ENCODE measurements around the gene SEMG1.

SEMG1 gene, protein sequence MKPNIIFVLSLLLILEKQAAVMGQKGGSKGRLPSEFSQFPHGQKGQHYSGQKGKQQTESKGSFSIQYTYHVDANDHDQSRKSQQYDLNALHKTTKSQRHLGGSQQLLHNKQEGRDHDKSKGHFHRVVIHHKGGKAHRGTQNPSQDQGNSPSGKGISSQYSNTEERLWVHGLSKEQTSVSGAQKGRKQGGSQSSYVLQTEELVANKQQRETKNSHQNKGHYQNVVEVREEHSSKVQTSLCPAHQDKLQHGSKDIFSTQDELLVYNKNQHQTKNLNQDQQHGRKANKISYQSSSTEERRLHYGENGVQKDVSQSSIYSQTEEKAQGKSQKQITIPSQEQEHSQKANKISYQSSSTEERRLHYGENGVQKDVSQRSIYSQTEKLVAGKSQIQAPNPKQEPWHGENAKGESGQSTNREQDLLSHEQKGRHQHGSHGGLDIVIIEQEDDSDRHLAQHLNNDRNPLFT

DNA sequence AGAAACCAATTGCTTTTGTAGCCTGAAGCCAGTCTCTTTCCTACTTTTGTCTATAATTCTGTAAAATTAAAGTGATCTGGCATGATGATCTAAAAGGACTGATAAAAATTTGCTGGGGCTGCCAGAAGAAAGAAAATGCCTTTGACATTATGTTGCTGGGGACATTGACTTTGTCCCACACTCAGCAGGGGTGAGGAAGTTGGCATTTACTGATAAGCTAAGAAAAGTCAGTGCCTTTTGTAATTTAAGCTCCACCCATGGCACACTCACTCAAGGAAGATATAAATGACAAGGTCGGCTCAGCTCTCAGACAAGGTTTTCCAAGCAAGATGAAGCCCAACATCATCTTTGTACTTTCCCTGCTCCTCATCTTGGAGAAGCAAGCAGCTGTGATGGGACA, at the start of gene SEMG1:
Gene SEMG1, plus strand, starts transcription at position 309 of the 400 bp plus-strand sequence. Its CDS starts 21 bp downstream, at position 330.
- no peak for DNase-seq

DNA sequence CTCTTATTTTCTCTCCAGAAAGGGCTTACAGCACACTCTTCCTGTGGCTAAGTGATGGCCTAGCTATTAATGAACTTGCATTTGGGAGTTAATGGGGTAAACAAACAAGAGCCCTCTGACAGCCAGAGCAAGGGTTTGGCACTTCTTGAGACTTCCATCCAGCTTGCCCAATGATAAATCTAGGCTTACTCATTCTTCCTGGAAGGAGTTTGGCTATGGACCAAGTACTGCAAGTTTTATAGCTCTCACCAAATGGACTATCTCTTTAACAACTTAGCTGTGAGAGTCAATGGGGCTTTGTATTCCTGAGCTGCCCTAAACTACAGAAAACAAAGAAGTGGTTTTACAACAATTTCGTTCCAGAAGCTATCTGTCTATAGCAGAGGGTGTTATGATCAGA, 48.9 kb upstream of the SEMG1 start:
- DNase-seq: no peak

DNA sequence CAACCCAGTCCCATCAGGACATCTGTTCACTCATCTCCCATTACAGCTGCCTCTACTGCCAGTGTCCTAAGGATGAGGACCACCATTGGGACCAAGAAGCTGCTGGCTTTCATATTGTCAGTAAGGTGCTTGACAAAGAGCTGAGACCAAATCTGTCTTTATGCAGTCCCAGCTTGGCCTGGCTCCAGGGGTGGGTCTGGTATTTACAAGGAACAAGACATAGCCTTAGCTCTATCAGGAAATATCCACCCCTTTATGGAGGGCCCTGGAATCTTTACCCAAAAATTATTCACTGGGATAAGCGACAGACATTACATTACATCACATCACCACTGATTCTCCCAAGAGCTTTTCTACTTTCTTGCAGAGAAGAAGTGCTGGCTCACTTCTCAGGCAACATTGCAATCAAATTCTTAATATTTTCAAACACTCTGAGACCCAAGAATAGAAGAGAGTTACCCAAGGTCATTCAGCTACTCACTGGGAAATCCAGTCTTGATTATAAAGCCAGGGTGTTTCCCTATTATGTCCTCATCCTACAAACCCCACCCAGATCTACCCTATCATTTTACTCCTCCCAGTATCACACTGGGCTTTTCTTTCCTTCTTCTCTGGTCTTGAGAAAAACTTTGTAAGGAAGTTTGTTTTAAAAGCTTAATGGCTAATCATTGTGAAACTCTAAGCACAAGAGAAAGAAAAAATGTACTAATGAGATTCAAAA, 43.6 kb upstream of the SEMG1 start:
- DNase-seq: no peak

DNA sequence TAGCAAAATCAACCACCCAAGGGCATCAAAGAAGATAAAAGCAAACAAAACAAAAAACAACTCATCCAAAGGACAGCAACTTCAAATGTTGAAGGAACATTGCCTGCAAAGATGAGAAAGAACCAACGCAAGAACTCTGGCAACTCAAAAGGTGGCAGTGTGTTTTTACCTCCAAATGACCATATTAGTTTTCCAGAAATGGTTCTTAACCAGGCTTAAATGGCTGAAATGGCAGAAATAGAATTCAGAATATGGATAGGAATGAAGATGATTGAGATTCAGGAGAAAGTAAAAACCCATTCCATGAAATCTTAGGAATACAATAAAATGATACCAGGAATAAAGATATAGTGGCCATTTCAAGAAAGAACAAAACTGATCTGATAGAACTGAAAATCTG, 41.9 kb upstream of the SEMG1 start:
- no peak for DNase-seq

DNA sequence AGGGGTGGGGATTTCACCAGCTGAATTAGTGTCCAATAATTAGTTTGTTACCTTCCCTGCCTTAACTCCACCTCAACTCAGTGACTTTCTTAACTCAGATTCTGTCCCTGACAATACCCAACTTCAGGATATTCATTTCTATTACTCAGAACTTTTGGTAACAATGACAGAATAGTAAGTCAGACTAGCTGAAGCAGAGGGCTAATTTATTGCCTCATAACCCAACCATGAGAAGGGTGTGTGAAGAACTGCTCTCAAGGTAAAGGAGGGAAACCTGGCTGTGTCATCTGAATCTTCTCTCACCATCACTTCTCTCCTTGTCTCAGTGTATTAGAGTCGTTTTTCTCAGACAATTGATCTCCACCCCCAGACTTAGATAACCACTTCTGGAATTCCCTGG, 33.3 kb upstream of the SEMG1 start:
- no peak for DNase-seq

DNA sequence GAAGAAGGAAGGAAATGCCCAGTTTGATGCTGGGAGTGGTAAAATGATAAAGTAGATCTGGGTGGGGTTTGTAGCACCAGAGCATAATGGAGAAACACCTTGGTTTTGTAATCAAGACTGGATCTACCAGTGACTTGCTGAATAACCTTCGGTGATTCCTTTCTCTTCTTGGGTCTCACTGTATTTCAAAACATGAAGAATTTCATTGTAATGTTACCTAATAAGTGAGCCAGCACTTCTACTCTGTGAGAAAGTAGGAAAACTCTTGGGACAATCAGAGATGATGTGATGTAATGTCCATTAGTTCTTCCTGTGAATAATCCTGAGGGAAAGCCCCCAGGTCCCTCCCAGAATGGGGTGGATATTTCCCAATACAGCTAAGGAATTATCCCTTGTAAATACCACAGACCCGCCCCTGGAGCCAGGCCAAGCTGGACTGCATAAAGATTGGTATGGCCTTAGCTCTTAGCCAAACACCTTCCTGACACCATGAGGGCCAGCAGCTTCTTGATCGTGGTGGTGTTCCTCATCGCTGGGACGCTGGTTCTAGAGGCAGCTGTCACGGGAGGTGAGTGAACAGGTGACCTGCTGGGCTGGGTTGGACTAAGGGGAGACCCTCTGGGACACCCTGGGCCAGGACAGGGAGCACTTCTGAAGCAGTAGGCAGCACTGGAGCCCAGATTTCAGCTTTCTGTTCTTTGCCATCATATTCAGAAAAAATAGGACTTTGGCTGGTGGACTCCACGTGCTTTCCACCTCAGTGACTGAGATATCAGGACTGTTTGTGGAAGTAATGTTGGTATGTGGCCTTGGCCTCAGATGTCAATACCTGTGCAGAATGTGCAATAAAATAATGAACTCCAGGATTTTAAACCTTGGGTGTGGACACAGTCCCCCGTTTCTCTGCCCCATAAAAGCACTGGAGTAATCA, 32.1 kb upstream of the SEMG1 start, which contains the start of gene PI3:
Gene PI3, plus strand, starts transcription at position 469 of the 931 bp plus-strand sequence. Its CDS starts 21 bp downstream, at position 490.
- no peak for DNase-seq

DNA sequence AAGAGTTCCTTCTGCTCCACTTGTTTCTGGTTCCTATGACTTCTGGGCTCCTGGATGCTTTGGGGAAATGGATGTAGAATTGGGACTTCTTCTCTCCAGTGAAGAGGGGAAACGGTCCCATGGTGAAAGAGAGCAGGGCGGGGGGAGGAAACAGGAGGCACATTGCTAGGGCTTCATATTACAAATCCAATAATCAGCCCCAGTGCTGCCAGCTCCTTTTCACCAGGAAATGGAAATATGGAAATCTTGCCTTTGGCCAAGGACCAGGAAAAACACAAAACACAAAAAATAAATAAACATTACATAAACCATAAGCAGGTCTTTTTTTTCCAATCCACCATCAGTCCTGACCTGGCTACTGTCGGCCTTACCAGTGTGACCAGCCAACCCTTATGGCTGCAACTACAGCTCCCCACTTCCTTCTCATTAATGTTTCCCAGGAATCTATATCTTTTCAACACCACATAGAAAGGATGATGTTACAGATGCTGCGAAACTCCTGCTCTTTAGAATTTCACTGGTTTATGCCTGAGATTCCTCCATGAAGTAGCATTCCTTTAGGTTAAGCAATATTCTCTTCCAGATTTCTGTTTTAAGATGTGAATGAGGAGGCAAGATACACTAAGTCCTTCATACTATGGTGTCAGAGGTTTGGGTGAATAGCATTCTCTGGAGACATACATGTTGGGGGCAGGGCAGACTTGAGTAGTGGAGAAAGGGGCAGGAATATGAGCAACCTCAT, 30.1 kb upstream of the SEMG1 start:
- no peak for DNase-seq

DNA sequence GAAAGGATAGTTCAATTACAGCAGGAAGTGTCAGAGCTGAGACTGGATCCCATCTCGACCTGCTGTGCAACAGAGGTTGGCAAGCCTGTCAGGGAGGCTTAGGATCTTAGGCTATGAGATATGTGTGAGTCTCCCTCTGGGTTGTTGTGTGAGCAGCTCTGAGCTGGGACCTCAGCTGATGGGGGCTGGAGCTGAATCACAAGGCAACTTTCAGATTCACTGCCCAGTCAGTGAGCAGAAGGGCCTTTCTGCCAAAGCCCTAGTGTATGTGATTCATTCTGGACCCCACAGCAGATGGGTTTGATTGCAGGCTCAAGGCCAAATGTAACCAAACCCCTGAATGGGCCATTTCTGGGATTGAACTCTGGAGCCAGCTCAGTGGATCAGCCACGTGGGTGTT, 27.7 kb upstream of the SEMG1 start:
- no peak for DNase-seq

DNA sequence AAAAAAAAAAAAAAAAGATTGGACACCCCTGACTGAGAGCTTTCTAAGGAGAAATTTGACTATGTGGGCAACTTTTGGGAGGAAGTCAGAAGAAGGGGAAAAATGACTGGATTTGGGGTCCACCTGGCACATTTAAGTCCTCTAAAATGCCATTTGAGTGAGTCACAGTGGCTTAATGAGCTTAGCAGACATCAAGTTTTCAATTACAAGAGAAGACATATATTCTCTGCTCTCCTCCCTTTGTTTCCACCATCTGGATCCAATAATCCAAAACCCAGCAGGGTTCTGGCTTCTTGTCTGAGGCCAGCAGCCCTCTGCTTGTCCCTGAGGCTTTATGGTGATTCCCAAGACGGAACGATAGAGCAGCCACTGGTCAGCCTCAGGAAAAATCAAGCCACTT, 25.2 kb upstream of the SEMG1 start:
- no peak for DNase-seq

DNA sequence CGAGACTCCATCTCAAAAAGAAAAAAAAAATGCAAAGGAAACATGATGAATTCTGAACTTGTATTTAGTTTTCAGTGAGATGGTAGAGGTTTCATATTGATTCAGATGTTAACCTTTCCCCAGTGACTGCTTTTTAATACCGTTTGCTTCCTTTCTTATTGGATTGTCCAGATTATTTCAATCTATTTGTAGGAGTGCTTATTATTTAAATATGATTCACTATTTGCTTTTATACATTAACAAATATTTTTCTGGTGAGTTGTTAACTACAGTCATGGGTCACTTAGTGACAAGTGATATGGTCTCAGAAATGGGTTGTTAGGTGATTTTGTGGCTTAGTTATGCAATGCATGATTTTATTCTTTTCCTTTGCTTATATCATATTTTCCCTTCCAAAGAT, 23.7 kb upstream of the SEMG1 start:
- DNase-seq: no peak

DNA sequence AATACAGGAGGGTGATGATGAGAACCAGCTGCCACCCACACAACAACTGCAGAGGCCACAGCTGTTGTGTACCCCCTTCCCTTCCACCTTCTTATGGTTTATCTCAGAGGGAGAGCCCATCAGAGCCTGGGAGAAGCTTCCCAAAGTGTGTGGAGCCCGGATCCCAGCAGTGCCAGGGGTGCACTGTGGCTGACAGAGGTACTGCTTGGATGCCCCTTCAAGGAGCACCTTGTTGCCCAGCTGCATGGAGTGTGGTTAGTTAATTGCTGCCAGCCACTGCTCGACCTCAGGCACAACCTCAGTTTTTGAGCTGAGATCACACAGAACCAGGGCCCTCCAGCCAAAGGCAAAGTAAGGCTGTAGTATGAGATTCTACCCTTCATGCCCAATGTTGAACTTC, 19.1 kb upstream of the SEMG1 start:
- DNase-seq: no peak

DNA sequence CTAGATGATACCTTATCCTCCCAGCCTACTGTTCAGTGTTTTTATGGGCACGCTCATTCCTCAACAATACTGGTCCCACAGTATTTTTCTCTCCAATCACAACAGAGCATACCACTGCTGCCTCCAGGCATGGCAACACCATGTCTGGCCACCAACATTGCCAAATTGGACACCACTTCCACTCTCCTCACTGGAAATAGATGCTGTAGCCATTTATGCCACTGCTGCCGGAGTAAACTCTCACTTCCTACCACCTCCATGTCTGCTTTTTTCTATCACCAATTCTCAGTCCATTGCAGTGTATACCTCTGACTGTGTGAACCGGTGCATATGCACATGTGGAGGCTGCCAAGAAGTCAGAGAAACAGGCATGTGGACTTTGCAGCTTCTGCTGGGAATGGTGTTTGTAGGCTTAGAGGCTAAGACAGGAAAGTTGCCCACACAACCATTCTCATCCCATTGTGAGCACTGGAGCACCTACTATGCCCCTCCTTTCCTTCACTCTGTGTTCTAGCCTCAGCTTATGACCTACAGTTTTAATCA, 17.7 kb upstream of the SEMG1 start:
- DNase-seq: no peak

DNA sequence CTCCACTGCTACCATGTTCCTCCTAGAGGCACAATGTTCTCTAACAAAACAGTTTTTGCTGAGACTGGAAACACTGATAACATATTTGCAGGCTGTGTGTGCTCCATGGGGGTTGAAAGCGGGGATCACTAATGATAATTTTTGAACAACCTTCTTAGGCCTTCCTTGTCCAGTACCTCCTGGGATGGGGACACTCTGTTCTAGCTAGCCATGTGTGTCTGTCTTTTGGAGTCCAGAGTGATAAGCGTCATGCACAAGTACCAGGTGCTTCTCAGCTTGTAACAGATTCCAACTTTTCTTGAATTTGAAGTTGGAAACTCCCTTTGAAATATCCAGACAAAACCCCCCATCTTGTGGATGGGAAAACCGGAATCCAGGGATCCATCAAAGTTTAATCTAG, 17.0 kb upstream of the SEMG1 start:
- DNase-seq: no peak

DNA sequence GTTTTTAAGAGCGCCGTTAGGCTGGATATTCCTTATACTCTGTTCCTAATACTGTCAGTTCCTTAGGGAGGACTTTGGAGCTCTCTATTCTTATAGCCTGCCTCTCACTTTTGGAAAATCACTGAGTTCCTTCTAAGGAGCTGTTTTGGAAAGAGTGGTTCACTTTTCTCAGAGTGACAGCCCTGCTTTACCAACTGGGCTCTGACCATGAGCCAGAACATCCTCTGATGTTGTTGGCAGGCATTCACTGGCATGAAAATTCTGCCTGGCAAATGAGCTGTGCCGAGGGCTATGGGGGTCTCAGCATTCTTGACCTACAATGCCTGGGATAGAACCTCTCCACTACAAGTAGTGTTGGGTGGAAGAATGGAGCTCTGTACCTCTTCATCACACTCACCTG, 14.9 kb upstream of the SEMG1 start:
- no peak for DNase-seq

DNA sequence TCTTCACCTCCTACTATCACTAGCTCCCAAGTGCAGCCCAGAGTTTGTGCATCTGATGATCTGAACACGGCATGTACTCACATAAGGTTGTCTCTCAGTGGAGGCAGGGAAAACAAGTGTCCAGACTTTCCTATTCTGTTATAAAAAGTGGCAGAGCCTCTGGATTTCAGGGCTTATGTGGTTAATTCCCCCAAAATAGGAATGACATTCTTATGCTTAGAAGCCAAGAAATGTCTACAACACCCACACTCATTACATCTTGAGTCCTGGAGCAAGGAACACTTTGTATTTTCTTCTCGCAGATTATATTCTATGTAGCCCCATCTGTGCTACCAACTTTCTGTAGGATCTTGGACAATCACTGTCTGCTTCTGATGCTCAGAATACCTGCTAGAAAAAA, 13.5 kb upstream of the SEMG1 start:
- no peak for DNase-seq

DNA sequence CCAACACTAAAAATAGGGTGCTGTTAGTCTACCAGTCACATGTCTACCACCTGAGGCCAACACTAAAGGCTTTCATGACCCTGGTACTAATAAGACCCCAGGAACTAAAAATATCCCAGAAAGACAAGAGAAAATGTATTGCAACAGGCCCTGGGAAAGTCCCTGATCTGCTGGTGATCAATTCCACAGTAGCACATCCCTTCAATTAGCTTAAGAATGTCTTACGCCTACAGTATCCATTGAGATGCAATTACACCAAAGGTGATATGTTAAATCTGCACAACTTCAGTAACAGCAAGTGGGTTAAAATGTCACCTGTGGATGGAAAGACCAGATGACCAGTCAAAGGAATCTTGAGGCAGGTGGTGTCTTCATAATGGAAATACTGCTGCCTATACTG, 3.1 kb downstream of the SEMG1 start:
- no peak for DNase-seq

DNA sequence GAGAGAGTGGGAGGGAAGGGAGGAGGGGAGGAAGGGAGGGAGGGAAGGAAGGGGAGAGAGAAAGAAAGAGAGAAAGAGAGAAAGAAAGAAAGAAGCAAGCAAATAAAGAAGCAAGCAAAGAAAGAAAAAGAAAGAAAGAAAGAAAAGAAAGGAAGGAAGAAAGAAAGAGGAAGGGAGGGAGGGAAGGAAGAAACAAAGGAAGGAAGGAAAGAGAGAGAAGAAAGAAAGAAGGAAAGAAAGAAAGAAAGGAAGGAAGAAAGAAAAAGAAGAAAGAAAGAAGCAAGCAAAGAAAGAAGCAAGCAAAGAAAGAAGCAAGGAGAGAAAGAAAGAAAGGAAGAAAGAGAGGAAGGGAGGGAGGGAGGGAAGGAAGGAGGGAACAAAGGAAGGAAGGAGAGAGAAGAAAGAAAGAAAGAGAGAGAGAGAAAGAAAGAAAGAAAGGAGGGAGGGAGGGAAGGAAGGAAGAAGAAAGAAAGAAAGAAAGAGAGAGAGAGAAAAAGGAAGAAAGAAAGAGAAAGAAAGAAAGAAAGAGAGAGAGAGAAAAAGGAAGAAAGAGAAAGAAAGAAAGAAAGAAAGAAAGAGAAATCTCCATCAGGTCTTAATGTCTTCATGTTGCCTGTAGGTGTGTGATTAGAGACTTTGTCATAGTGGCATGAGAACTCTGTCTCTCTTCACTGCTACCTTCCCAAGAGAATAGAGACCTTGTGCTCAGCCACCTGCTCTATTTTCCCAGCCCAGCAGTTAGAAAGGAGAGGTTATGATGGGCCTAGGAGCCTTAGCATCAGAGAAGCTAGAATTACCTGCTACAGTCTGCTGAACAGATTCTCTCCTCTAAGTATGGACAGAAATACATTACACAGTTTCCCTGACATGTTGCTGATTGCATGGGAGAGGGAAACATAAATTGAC, 5.0 kb downstream of the SEMG1 start:
- DNase-seq: no peak

DNA sequence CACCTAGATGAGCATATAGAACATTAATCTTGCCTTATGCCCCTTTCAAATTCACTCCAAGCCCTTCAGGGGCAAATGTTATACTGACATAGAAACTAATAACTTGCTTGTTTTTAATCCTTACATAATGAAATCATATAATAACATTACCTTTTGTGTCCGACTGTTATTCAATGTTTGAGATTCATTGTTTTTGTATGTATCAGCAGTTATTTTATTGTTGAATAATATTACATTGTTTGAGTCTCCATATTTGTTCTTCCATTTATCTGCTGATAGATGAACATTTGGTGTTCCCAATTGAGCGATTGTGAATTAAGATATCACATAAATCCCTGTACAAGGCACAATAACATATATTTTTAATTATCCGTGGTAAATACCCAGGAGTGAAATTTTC, 6.0 kb downstream of the SEMG1 start:
- no peak for DNase-seq

DNA sequence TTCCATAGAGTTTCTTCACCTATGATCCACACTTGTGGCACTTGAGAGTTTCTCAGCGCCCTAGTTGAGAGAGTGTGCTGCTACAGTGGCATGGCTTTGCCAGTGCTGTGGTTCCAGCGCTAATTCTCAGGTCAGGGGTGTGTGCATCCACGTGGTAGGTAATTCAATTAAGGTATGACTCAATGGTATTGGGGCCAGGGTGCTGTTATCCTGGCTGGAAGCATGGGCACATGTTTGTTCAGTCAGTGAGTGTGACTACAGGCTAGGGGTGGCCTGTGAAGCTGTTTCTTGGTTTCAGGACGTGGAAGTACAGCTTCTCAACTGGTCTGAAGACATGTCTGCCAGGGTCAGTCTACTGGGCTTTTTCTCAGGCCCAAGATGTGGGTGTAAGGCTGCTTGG, 11.3 kb downstream of the SEMG1 start:
- DNase-seq: no peak

DNA sequence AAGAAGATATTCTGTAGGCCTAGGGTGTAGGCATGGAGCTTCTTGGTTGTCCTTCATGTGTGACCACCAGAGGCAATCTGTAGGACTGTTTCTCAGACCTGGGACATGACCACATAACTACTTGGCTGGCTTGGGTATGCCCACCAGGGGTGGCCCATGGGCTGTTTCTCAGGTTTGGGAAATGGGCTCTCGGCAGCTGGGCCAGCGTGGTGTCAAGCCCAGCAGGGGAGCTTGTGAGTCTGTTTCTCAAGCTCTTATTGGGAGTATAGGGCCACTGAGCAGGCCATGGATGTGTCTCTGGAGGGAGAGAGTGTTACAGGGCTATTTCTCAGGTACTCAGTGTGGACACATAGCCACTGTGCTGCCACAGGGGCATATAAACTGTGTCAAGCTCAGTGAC, 11.8 kb downstream of the SEMG1 start:
- no peak for DNase-seq

DNA sequence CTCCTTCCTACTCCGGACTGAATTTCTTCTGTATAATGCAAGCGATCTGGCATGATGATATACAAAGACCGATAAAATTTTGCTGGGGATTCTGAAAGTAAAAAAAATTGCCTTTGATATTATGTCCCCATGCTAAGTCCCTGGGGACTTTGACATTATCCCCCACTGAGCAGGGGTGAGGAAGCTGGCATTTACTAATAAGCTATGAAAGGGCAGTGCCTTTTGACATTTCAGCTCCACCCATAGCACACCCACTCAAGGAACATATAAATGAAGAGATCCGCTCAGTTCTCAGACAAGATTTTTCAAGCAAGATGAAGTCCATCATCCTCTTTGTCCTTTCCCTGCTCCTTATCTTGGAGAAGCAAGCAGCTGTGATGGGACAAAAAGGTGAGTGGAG, 14.2 kb downstream of the SEMG1 start, which contains the start of gene SEMG2:
Gene SEMG2, plus strand, starts transcription at position 298 of the 400 bp plus-strand sequence. Its CDS starts 17 bp downstream, at position 315.
- no peak for DNase-seq

Data from CD4-positive, alpha-beta T cell treated with Interleukin-17A for 4 hours (primary cell).